Measurements from ENCODE around the gene PLG.
"Not testable (repeated sequence)": the region's sequence is repeated elsewhere in the genome, so short reads cannot be mapped to it uniquely, and the experiment has no call there.

PLG gene

DNA sequence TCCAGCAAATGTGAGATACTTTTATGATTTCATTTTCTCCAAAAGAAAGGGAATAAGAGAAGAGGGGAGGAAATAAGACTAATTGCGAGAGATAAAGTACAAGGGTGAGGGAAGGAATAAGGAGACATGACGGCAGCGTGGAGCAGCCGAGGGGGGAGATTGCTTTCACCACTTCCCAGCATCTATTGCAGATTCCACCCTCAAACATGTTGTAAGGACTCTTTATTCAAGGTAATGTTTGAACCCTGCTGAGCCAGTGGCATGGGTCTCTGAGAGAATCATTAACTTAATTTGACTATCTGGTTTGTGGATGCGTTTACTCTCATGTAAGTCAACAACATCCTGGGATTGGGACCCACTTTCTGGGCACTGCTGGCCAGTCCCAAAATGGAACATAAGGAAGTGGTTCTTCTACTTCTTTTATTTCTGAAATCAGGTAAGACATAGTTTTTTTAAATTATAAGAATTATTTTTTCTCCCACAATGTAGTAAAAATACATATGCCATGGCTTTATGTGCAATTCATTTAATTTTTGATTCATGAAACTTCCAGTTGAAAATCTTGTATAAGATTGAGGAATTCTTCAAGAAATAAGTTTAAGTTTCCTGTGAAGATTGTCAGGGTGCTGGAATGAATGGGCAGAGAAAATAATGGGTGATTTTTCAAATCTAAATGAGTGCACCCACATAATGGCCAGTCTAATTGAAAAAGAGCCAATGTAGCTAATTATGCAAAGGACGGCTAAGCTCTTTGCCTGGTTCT, at the start of gene PLG:
Gene PLG, plus strand, starts transcription at position 327 of the 763 bp plus-strand sequence. Its CDS starts 61 bp downstream, at position 388.
- not testable (repeated sequence) for DNase-seq (ENCODE audit: low read depth); H3K4me3 ChIP-seq (ENCODE audit: low read depth, low read length)

DNA sequence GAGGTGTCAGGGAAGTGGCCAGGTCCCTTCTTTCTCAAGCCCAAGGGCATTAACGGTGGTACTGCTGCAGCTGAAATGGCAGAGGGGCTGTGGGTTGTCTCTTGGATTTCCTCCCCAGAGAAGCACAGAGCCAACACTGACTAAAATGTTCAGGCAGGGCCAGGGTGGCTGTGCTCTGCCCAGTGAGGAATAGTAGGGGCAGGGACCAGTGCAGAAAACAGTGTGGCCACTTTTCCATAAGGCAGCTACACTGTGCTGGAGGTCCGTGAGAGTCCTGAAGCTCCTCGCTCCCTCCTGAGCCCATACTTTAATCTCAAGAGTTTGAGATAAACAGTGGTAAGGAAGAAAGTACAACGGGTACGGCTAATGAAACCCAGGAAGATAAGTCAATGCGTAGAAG, 42.5 kb upstream of the PLG start:
- DNase-seq (ENCODE audit: low read depth) = no peak
- H3K4me3 ChIP-seq (ENCODE audit: low read depth, low read length) = no peak overlapping the region

DNA sequence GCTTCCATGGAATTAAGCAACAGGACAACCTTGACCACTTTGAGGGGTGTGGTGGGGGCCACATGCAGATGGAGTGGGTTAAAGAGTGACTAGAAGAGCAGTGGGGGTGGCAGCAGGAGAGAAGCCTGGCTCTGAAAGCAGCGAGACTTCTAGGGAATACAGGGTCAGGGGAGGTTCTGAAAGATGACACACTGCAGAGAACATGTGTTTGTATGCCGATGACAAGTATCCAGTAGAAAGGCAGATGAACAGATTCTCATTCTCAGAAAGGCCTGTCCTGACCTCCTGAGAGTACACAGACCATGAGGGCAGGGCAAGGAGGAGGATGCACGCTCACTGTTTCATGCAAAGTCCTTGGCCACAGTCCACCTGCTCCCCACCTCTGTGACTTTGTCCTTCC, 40.8 kb upstream of the PLG start:
- DNase-seq (ENCODE audit: low read depth) = no peak
- no peak overlapping the region for H3K4me3 ChIP-seq (ENCODE audit: low read depth, low read length)

DNA sequence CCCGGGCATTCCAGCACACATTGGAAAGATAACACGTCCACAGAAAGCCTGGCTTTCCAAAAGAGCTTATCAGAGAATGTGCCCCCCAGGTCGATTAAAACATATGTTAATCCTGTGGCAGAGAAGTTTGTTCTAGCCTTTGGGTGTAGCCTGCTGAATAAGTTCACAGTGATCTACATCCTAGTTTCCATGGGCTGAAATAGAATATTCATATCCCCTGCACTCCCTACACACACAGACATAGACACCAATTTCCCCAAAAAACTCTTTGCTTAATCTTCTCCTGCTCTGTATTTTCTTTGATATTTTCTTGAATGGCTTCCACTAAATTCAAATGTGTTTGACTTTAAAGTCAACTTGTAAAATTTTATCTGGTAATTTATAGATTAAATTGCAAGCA, 39.6 kb upstream of the PLG start:
- DNase-seq (ENCODE audit: low read depth) = no peak
- H3K4me3 ChIP-seq (ENCODE audit: low read depth, low read length) = no peak overlapping the region

DNA sequence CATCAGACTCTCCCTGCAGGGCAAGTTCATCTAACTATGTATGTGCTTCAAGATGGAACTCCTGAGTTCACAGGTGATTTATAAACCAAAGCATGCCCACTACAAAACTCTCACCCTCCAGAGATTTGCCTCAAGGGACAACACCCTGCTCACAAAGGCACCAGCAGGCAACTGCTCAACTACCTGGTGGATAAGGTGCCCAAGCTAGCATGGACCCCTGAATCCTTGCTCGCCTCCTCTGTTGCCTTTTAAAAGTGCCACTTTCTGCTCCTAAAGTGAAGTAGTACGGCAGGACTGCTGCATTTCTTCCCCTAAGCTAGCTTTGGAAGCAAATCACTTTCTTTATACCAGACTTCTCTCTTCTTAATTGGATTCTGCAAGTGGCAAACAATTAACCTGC, 39.2 kb upstream of the PLG start:
- H3K4me3 ChIP-seq (ENCODE audit: low read depth, low read length) = no peak overlapping the region
- DNase-seq (ENCODE audit: low read depth) = no peak

DNA sequence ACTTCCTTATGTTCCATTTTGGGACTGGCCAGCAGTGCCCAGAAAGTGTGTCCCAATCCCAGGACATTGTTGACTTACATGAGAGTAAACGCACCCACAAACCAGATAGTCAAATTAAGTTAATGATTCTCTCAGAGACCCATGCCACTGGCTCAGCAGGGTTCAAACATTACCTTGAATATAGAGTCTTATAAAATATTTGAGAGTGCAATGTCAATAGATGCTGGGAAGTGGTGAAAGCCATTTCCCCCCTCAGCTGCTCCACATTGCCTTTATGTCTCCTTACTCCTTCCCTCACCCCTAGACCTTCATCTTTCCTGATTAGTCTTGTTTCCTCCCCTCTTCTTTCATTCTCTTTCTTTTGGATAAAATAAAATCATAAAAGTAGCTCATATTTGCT, 37.8 kb upstream of the PLG start, which contains the start of gene LPA:
Gene LPA, minus strand, starts transcription at position 78 of the 400 bp plus-strand sequence. Its CDS starts 61 bp downstream, at position 17.
- not testable (repeated sequence) for DNase-seq (ENCODE audit: low read depth); H3K4me3 ChIP-seq (ENCODE audit: low read depth, low read length)

DNA sequence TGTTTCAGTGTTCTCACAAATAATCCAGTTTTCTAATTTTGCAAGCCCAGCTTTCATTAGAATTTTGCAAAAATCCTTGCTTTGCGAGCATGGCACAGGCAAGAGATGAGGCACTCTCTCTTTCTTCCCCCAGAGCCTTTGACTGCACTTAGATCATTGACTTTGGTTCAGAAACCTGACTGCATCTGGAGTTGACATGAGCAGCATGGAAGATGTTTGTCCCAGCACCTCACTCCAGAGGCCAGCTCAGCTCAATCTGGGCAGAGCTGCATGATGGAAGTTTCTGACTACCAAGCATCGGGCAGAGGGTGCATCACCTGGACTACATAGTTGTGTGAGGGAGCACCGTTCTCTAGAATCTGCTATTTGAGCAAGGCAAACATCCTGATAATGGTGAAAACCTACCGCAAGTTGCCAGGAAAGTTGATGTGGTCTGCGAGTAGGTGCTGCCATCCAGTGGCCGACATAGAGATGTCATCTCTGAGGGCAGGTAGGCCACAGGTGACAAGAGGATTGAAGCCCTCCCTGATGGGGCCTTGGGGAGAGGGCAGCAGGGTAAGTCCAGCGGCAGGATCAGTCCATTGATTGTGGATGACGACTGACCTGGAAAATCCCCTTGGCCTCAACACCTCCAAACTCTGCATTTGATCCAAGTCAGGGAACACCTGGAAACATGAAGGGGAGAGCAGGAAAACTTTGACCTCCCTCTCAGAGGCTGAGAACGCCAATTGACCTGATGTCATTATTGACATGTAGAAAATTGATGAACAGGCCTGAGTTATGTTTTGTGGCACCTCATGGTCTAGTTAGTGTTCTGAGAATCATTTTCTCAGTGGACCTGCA, 34.2 kb upstream of the PLG start:
- DNase-seq (ENCODE audit: low read depth) = no peak
- H3K4me3 ChIP-seq (ENCODE audit: low read depth, low read length) = no peak overlapping the region

DNA sequence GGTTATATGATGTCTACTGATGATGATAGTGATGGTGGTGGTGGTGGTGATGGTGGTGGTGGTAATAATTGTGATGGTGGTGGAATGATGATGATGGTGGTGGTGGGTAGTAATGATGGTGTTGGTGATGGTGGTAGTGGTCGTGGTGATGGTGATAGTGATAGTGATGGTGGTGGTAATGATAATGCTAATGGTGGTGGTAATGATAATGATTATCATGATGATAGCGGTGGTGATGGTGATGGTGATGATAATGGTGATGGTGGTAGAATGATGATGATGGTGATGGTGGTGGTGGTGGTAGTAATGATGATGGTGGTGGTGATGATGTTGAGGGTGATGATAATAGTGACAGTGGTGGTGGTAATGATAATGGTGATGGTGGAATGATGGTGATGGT, 33.5 kb upstream of the PLG start:
- no peak overlapping the region for H3K4me3 ChIP-seq (ENCODE audit: low read depth, low read length)
- DNase-seq (ENCODE audit: low read depth) = no peak

DNA sequence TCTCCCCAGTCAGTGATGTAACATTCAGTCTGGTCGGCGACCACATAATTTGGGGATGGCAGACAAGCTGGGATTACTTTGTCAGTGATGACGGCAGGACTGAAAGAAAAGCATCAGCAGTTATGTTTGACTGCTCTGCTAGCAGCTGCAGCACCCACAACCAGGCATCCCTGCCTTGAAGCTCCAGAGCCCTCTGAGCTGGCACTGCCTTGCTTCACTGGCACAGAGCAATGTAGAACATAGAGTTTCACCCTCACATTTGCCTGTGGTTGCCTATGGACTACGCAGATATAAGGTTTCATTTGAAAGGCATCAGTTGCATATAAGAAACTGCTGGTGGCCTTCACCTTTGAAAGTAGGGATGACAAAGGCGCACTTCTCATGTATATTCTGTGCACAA, 25.6 kb upstream of the PLG start:
- not testable (repeated sequence) for H3K4me3 ChIP-seq (ENCODE audit: low read depth, low read length); DNase-seq (ENCODE audit: low read depth)

DNA sequence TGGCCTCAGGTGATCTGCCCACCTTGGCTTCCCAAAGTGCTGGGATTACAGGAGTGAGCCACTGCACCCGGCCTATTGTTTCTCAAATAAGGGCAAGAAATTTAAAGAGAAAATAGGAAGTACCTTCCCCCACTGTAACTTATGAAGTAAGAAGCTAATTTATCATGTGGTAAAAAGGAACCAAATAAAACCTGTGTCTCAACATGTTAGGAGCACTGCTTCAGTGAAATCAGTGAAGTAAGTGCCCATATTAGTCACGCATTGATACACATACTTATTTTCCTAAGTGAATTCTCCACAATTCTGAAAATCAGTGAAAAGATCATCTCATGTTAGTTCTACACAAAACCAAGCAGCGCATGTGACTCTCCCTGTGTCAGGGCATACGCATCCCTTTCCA, 23.8 kb upstream of the PLG start:
- no peak for DNase-seq (ENCODE audit: low read depth)
- H3K4me3 ChIP-seq (ENCODE audit: low read depth, low read length) = no peak overlapping the region

DNA sequence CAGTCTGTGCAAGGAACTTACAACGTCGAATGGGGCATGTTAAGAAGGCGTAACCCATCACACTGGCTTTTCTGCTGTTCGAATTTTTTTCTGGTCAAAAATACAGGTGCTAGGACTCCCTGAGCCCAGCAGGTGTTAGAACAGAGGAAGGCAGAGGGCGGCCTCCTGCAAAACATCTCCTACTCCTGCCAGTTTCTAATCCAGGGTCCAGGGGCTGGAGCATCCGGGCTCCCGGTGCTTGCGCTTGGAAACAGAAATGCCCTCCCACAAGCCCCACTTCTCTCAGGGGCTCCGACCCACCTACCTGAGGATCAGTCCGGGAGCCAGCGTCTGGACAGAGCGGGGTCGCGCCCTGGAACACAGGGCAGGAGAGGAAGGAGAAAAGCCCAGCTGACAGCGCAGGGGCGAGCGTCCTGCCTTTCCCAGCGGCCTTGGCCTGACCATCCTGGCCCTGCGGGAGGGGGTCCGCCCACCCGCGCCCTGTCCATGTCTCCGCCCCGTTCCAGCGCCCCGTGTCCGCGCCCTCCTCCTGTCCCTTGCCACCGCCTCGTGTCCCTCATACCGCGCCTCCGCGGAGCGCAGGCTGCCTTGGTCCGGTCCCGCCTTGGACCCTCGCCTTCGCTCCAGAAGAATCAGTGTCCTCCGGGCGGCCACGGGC, 23.2 kb upstream of the PLG start:
- no peak for DNase-seq (ENCODE audit: low read depth)
- H3K4me3 ChIP-seq (ENCODE audit: low read depth, low read length) = no peak overlapping the region

DNA sequence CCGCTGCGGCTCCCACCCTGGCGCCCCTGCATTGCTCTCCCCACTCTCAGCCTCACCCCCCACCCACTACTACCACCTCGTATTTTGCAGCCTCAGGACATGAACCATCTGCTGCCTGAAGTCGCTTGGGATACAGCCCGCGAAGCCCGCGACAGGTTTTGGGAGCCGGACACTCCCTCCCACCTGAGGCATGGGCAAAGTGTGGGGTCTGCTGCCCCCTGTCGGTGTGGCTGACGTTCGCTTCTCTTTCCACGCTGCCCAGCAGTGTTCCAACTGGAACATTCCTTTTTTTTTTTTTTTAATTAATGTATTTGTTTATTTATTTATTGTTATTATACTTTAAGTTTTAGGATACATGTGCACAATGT, 22.7 kb upstream of the PLG start:
- no peak overlapping the region for H3K4me3 ChIP-seq (ENCODE audit: low read depth, low read length)
- no peak for DNase-seq (ENCODE audit: low read depth)

DNA sequence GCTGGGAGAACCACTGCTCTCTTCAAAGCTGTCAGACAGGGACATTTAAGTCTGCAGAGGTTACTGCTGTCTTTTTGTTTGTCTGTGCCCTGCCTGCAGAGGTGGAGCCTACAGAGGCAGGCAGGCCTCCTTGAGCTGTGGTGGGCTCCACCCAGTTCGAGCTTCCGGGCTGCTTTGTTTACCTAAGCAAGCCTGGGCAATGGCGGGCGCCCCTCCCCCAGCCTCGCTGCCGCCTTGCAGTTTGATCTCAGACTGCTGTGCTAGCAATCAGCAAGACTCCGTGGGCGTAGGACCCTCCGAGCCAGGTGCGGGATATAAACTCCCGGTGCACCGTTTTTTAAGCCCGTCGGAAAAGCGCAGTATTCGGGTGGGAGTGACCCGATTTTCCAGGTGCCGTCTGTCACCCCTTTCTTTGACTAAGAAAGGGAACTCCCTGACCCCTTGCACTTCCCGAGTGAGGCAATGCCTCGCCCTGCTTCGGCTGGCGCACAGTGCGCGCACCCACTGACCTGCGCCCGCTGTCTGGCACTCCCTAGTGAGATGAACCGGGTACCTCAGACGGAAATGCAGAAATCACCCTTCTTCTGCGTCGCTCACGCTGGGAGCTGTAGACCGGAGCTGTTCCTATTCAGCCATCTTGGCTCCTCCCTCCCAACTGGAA, 16.8 kb upstream of the PLG start:
- not testable (repeated sequence) for DNase-seq (ENCODE audit: low read depth); H3K4me3 ChIP-seq (ENCODE audit: low read depth, low read length)

DNA sequence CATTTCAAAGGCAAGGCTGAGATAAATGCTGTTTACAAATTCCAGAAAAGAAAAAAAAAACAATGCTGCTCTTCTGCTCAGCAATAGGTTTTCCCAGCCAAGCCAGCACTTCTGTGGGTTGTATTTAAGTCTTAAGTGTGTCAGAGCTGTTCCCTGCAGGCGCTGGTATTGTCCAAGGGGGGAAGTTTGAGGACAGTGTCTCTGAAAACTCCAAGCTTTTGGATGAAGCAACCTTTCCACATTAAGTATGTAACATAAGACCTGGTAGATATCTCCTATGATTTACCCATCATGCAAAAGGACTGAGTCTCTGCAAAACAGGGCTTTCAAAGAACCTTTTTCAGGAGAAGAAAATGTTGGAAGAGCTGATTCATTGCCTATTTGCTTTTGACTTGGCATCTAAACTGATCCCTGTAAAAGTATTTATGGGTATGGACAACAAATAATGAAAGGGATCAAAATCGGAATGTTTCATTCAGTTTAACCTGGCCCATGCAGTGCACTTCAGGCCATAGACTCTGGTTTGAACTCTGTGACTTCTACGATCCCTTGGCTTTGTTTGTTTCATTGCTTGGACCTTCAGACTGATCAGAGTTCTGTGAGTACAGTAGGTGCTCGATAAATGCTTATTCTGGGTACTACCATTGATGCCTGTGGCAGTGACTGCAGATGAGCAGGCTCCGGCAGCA, 16.1 kb upstream of the PLG start:
- DNase-seq (ENCODE audit: low read depth) = no peak
- H3K4me3 ChIP-seq (ENCODE audit: low read depth, low read length) = no peak overlapping the region

DNA sequence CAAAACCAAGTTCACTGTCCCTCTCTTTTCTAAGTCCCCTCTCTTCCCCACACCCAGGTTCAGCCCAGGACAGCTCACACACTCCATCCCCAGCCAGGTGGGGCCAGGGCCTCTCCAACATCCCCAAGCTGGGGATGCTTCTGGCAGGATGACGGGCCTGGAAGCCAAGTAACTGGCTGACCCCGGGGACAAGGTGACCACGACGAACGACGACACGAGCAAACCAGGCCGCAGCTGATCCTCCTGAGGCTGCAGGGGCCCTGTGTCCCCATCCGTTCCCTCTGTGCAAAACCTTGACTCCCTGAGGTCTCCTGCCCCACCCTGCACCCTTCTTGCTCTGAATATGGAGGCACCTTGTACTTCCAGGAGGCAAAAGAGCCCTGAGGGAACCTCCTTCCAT, 11.6 kb upstream of the PLG start:
- no peak for DNase-seq (ENCODE audit: low read depth)
- no peak overlapping the region for H3K4me3 ChIP-seq (ENCODE audit: low read depth, low read length)

DNA sequence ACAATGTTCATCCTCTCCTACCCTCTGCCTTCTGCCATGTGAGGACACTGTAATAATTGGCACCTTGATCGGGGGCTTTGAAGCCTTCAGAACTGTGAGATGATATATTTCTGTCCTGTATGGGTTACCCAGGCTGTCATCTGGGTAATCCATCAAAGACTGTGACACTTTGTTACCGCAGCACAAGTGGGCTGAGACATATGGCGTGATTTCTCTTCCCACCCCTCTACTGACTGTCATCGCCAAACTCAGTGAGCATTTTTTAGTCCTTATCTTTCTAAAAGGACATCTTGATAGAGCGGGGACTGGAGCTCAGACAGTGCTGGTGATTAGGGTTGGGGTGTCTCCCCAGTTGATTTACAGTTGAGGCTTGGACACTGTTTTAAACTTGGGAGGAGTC, 10.4 kb upstream of the PLG start:
- H3K4me3 ChIP-seq (ENCODE audit: low read depth, low read length) = no peak overlapping the region
- DNase-seq (ENCODE audit: low read depth) = no peak

DNA sequence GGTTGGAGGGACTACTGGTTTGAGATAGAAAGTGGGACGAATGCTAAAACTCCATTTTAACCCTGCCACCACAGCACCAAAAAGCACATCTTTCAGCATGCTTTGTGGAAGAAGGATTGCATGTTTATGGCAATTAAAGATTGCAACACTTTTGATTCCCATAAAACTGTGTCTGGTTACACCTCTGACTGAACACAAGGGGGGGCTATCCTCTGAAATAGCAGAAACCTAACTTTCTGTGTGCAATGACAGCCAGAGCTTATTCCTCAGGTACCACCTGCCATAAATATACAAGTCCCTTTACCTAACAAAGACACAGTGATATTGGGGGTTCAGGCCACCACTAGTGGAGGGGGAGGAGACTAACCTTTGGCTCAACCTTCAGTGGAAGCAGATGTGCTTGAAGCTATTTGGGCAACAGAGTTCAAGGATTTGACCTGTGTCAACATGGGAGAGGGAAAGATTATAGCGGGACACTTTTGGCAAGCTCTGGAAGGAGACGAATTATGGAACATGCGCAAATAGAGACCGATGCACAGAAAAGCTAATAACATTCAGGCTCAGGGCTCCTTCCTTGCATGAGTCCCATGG, 9.6 kb upstream of the PLG start:
- DNase-seq (ENCODE audit: low read depth) = no peak
- no peak overlapping the region for H3K4me3 ChIP-seq (ENCODE audit: low read depth, low read length)

DNA sequence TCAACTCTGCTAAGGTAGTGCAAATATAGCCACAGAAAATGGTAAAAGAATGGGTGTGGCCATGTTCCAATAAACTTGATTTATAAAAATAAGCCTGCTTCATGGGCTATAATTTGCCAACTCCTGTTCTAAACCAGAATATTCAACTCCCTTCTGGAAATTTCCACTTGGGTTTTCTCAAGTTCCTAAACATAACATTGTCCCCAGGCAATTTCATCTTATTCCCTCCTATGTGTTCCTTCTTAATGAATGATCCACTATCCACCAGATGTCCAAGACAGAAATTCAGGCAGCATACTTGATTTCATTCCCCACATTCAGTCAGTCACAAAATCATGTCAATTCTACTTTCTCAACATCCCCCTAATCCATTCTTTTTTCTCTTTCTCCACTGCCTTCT, 7.0 kb upstream of the PLG start:
- DNase-seq (ENCODE audit: low read depth) = peak; percentile 17
- not testable (repeated sequence) for H3K4me3 ChIP-seq (ENCODE audit: low read depth, low read length)

DNA sequence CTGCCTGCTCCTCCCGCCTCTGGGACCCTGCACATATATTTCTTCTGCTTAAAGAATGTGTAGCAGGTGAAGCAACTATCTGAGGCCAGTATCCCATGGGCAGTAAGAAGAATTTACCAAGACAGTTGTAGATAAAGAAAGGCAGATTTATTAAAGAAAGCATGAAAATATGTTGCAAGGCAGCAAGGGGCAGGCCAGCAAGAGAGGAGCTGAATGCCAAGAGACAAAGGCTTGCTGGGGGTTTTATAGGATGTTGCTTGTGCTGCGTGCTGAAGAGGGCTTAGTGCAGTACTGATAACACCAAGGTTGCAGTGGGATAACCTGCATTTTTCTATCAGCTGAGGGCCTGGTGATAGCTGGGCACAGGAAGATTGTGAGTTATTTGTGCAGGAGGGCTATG, 6.4 kb upstream of the PLG start:
- not testable (repeated sequence) for DNase-seq (ENCODE audit: low read depth); H3K4me3 ChIP-seq (ENCODE audit: low read depth, low read length)
